ENCODE measurements around the gene ETV7. TPM values are rescaled to one million over a fixed set of nuclear protein-coding genes. Genes with fewer than 3 reads are reported as not detected.

ETV7 gene
- polyA plus RNA-seq, 3 donors: 0.10 to 2.2 (median 1.5) TPM

DNA sequence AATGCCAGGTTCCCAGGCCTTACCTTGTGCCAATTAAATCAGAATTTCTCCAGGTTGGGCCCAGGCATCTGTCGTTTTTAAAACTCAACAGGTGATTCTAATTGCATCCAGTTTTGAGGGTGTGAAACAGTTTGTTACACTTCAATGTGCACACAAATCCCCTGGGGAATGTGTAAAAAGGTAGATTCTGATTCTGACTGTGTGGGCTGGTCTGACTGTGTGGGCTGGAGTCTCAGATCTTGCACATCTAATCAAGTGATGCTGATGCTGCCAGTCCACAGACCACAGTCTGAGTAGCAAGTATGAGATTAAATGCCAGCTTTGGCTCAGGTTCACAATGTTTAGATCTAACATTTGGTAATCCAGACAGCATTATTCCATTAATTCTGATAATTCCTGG is 12.5 kb upstream of the ETV7 start:
- no peaks in the 10 kb centered on the region for H3K79me2 ChIP-seq (ENCODE audit: insufficient read depth, low read length)
- H2AFZ ChIP-seq (ENCODE audit: insufficient read depth, low read depth, low read length, poor library complexity, severe bottlenecking): no peak overlapping the region
- no peaks in the 10 kb centered on the region for H3K36me3 Mint-ChIP-seq
- H3K36me3 ChIP-seq (replicated peaks in 1 of 2; ENCODE audit: control insufficient read depth in 1 of 2, insufficient read depth in 2 of 2, low read length in 2 of 2): no peaks in the 10 kb centered on the region
- no peak for TF ChIP-seq CTCF (IDR thresholded peaks at IDR 0.05)
- H3K27me3 Mint-ChIP-seq (ENCODE audit: low read depth in 3 of 3): peaks cover 0 to 6% (median 2%) of the 10 kb centered on the region in 3 donors
- H3K27me3 ChIP-seq (ENCODE audit: control insufficient read depth in 2 of 2, insufficient read depth in 2 of 2, low read length in 2 of 2): no peaks in the 10 kb centered on the region
- no peak overlapping the region for H3K27ac Mint-ChIP-seq
- H3K27ac ChIP-seq (ENCODE audit: low read depth in 1 of 2, low read length in 2 of 2): no peak overlapping the region
- H4K20me1 ChIP-seq (ENCODE audit: insufficient read depth, low read length): no peaks in the 10 kb centered on the region
- no peaks in the 10 kb centered on the region for H3K4me1 ChIP-seq (ENCODE audit: control insufficient read depth in 1 of 2, insufficient read depth in 2 of 2, low read length in 2 of 2)
- peaks cover 0 to 3% (median 0%) of the 10 kb centered on the region in 7 donors for H3K9me3 Mint-ChIP-seq
- intact Hi-C loops (cut with micrococcal nuclease): no loop called here
- no peak overlapping the region for H3K9ac ChIP-seq (ENCODE audit: insufficient read depth, low read length, poor library complexity, severe bottlenecking)
- no peak overlapping the region for H3K4me2 ChIP-seq (replicated peaks; ENCODE audit: extremely low read depth, low read length, poor library complexity, severe bottlenecking)
- H3K9me3 ChIP-seq (replicated peaks in 1 of 2; ENCODE audit: control insufficient read depth in 1 of 2, insufficient read depth in 1 of 2, low read length in 2 of 2): no peaks in the 10 kb centered on the region
- H3K4me3 ChIP-seq (replicated peaks in 1 of 3; ENCODE audit: low read depth in 2 of 3, low read length in 3 of 3): no peak overlapping the region
- WGBS (ENCODE audit: insufficient coverage): no CpG with 5 or more reads among the region's 1 CpG
- H3K4me1 Mint-ChIP-seq: peaks cover 2% of the 10 kb centered on the region
- H3K4me3 Mint-ChIP-seq: no peak overlapping the region
- no peak for DNase-seq

GRCh38 chr6:36392621-36393020 is 5.2 kb upstream of the ETV7 start:
- peaks cover 0 to 6% of the 10 kb centered on the region in 2 donors for H3K36me3 Mint-ChIP-seq
- DNase-seq: no peak
- TF ChIP-seq CTCF (IDR thresholded peaks at IDR 0.05): no peak
- no peak overlapping the region for H3K4me3 Mint-ChIP-seq
- H3K36me3 ChIP-seq (replicated peaks in 1 of 2; ENCODE audit: control insufficient read depth in 1 of 2, insufficient read depth in 2 of 2, low read length in 2 of 2): no peaks in the 10 kb centered on the region
- no peaks in the 10 kb centered on the region for H3K79me2 ChIP-seq (ENCODE audit: insufficient read depth, low read length)
- H3K27me3 ChIP-seq (ENCODE audit: control insufficient read depth in 2 of 2, insufficient read depth in 2 of 2, low read length in 2 of 2): peaks cover 9 to 25% of the 10 kb centered on the region in 2 donors
- no peak overlapping the region for H3K27ac Mint-ChIP-seq
- H3K9me3 Mint-ChIP-seq: peaks cover 0 to 3% (median 0%) of the 10 kb centered on the region in 7 donors
- no peak overlapping the region for H3K4me3 ChIP-seq (replicated peaks in 1 of 3; ENCODE audit: low read depth in 2 of 3, low read length in 3 of 3)
- no peak overlapping the region for H3K27ac ChIP-seq (ENCODE audit: low read depth in 1 of 2, low read length in 2 of 2)
- H3K4me2 ChIP-seq (replicated peaks; ENCODE audit: extremely low read depth, low read length, poor library complexity, severe bottlenecking): no peak overlapping the region
- no peaks in the 10 kb centered on the region for H4K20me1 ChIP-seq (ENCODE audit: insufficient read depth, low read length)
- no peaks in the 10 kb centered on the region for H3K9me3 ChIP-seq (replicated peaks in 1 of 2; ENCODE audit: control insufficient read depth in 1 of 2, insufficient read depth in 1 of 2, low read length in 2 of 2)
- 98% methylated on average over 4 of the region's 5 CpGs for WGBS (ENCODE audit: insufficient coverage)
- H3K4me1 Mint-ChIP-seq: peaks cover 10% of the 10 kb centered on the region
- no peak overlapping the region for H3K9ac ChIP-seq (ENCODE audit: insufficient read depth, low read length, poor library complexity, severe bottlenecking)
- H3K27me3 Mint-ChIP-seq (ENCODE audit: low read depth in 3 of 3): peaks cover 27 to 33% (median 28%) of the 10 kb centered on the region in 3 donors
- H2AFZ ChIP-seq (ENCODE audit: insufficient read depth, low read depth, low read length, poor library complexity, severe bottlenecking): no peak overlapping the region
- intact Hi-C loops (cut with micrococcal nuclease): no loop called here
- peaks cover 7 to 8% of the 10 kb centered on the region in 2 donors for H3K4me1 ChIP-seq (ENCODE audit: control insufficient read depth in 1 of 2, insufficient read depth in 2 of 2, low read length in 2 of 2)

All from CD14-positive monocyte (primary cell).